Testis (tissue), 2 donors: ENCODE results near the gene SLC37A1.

Experiments used
- POLR2A ChIP-seq: fragments of 450-650 bp; IDR thresholded peaks from one replicate; pipeline ENCODE4 v1.6.1; 2017; ENCODE audit warnings: antibody characterized with exemption, mild to moderate bottlenecking, moderate library complexity
- TF ChIP-seq, protein P1 (sequence below), 3 experiments: fragments of 450-650 bp in 2 of 3; fragments of 200-600 bp in 1 of 3; sonication (generic) in 1 of 3; IDR thresholded peaks; one replicate each; pipeline ENCODE4 v1.5.1; 2016 to 2019; ENCODE audit warnings: antibody characterized with exemption in 3 of 3, mild to moderate bottlenecking in 2 of 3, moderate library complexity in 1 of 3

DNA sequence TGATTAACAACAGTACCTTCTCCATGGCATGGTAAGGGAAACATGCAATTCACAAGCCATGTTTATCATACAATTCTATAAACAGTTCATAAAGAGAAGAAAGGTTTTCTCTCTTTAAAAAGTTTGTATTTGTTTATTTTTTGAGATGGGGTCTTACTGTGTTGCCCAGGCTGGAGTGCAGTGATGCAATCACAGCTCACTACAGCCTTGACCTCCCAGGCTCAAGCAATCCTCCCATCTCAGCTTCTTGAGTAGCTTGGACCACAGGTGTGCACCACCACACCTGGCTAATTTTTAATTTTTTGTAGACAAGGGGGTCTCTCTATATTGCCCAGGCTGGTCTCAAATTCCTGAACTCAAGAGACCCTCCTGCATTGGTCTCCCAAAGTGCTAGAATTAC is 28.0 kb downstream of the SLC37A1 start:
- TF ChIP-seq, protein P1, sequence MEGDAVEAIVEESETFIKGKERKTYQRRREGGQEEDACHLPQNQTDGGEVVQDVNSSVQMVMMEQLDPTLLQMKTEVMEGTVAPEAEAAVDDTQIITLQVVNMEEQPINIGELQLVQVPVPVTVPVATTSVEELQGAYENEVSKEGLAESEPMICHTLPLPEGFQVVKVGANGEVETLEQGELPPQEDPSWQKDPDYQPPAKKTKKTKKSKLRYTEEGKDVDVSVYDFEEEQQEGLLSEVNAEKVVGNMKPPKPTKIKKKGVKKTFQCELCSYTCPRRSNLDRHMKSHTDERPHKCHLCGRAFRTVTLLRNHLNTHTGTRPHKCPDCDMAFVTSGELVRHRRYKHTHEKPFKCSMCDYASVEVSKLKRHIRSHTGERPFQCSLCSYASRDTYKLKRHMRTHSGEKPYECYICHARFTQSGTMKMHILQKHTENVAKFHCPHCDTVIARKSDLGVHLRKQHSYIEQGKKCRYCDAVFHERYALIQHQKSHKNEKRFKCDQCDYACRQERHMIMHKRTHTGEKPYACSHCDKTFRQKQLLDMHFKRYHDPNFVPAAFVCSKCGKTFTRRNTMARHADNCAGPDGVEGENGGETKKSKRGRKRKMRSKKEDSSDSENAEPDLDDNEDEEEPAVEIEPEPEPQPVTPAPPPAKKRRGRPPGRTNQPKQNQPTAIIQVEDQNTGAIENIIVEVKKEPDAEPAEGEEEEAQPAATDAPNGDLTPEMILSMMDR (IDR thresholded peaks at IDR 0.05) = no peak
- TF ChIP-seq POLR2A = no peak
